ENCODE measurements around the gene UROC1. TPM values are rescaled to one million over a fixed set of nuclear protein-coding genes. Genes with fewer than 3 reads are reported as not detected.

UROC1 gene
- total and polyA plus RNA-seq, 2 of the 13 experiments (the other 11 are each of a cell fraction or from before 2014, with no cell fraction given): 0.71 to 1.3 TPM

- H3K36me3 ChIP-seq (replicated peaks in 1 of 2; ENCODE audit: control insufficient read depth in 1 of 2, insufficient read depth in 2 of 2, low read length in 2 of 2): peaks cover 12 to 41% of the 10 kb centered on the region in 2 experiments; a peak in 4 of 5 replicates
- H3K27ac ChIP-seq (ENCODE audit: extremely low read length, insufficient read depth, low read length): no peak overlapping the region
- no peaks in the 10 kb centered on the region for H3K27me3 ChIP-seq (ENCODE audit: control insufficient read depth in 1 of 2, insufficient read depth in 2 of 2, low read length in 2 of 2)
- ATAC-seq (no peak), DNase-seq (ENCODE audit: low spot score) (no peak), FAIRE-seq (no peak)
- H3K79me2 ChIP-seq (ENCODE audit: insufficient read depth, low read length): no peaks in the 10 kb centered on the region
- in situ Hi-C loops (cut with HindIII; ENCODE audit: extremely low pct_ligation_motif_present, low pct_unique_long_range_greater_than_20kb): no loop called here
- intact Hi-C loops (cut with micrococcal nuclease; ENCODE audit: unreplicated experiment): no loop called here
- no peaks in the 10 kb centered on the region for H3K4me1 ChIP-seq (ENCODE audit: insufficient read depth, low read length)
- no peak overlapping the region for H3K4me3 ChIP-seq (replicated peaks in 1 of 3; ENCODE audit: insufficient read depth in 1 of 3, low read depth in 2 of 3, low read length in 3 of 3)
- 97% methylated on average over 18 of the region's 18 CpGs for WGBS (ENCODE audit: low lambda C conversion rate)
- no peak overlapping the region for H2AFZ ChIP-seq (ENCODE audit: low read length)
- H3K4me2 ChIP-seq (ENCODE audit: low read depth, low read length): no peak overlapping the region
- no peaks in the 10 kb centered on the region for H4K20me1 ChIP-seq (ENCODE audit: insufficient read depth, low read length)
- H3K9me3 ChIP-seq (ENCODE audit: low read length): no peaks in the 10 kb centered on the region
- ChIA-PET POLR2A (no interaction called here), CTCF (ENCODE audit: low intra/inter-chr PET ratio, low total read pairs) (no interaction called here)
- BruUV-seq (replicated peaks): no TSS peak
- no peak overlapping the region for H3K9ac ChIP-seq (ENCODE audit: insufficient read depth, low read depth, low read length)
- TF ChIP-seq DNMT1 (CRISPR knock-in tag; IDR thresholded peaks at IDR 0.05): no peak
- TF ChIP-seq ARHGAP35 (CRISPR knock-in tag; IDR thresholded peaks at IDR 0.05; ENCODE audit: borderline replicate concordance): no peak
- TF ChIP-seq ZNF234 (CRISPR knock-in tag; conservative IDR thresholded peaks at IDR 0.05): no peak
- no peak for TF ChIP-seq ZNF737 (CRISPR knock-in tag; IDR thresholded peaks at IDR 0.05; ENCODE audit: borderline replicate concordance)
Measured at GRCh38 chr3:126436826-126437717, 80.5 kb downstream of the UROC1 start.

- ChIA-PET CTCF (ENCODE audit: low intra/inter-chr PET ratio, low total read pairs) (no interaction called here), POLR2A (no interaction called here)
- 99% methylated on average over 12 of the region's 14 CpGs for WGBS (ENCODE audit: low lambda C conversion rate)
- Histone ChIP-seq H3K9me3 (ENCODE audit: low read length) (no peaks in the 10 kb centered on the region), H4K20me1 (ENCODE audit: insufficient read depth, low read length) (no peaks in the 10 kb centered on the region), H3K4me2 (ENCODE audit: low read depth, low read length) (no peak overlapping the region), H3K27ac (ENCODE audit: extremely low read length, insufficient read depth, low read length) (no peak overlapping the region), H3K79me2 (ENCODE audit: insufficient read depth, low read length) (no peaks in the 10 kb centered on the region), H3K9ac (ENCODE audit: insufficient read depth, low read depth, low read length) (no peak overlapping the region), H2AFZ (ENCODE audit: low read length) (no peak overlapping the region), H3K4me1 (ENCODE audit: insufficient read depth, low read length) (no peaks in the 10 kb centered on the region), H3K4me3 (replicated peaks in 1 of 3; ENCODE audit: insufficient read depth in 1 of 3, low read depth in 2 of 3, low read length in 3 of 3) (no peak overlapping the region), H3K27me3 (ENCODE audit: control insufficient read depth in 1 of 2, insufficient read depth in 2 of 2, low read length in 2 of 2) (no peaks in the 10 kb centered on the region), H3K36me3 (replicated peaks in 1 of 2; ENCODE audit: control insufficient read depth in 1 of 2, insufficient read depth in 2 of 2, low read length in 2 of 2) (peaks cover 11 to 41% of the 10 kb centered on the region in 2 experiments; a peak in 4 of 5 replicates)
- BruUV-seq (replicated peaks): no TSS peak
- DNase-seq (ENCODE audit: low spot score) (no peak), FAIRE-seq (no peak), ATAC-seq (no peak)
- intact Hi-C loops (cut with micrococcal nuclease; ENCODE audit: unreplicated experiment) (loop anchor here (2.0 kb wide), 1 partner anchor 79 kb away; the partner anchor contains the start of gene KLF15), in situ Hi-C loops (cut with HindIII; ENCODE audit: extremely low pct_ligation_motif_present, low pct_unique_long_range_greater_than_20kb) (no loop called here)
- TF ChIP-seq ZNF3 (CRISPR knock-in tag; IDR thresholded peaks at IDR 0.05) (no peak), AGO2 (optimal IDR thresholded peaks at IDR 0.05; ENCODE audit: low read depth, low read length) (peak; percentile 39), PRPF4 (IDR thresholded peaks at IDR 0.05; ENCODE audit: low read depth, low read length, poor library complexity, severe bottlenecking) (no peak)
Measured at GRCh38 chr3:126435456-126436315, 81.9 kb downstream of the UROC1 start.
